IMR-90 (cell line): Measurements from ENCODE around the gene CEP97. TPM values are rescaled to one million over a fixed set of nuclear protein-coding genes. Genes with fewer than 3 reads are reported as not detected.

Experiments
- ATAC-seq: fragments of 200-7000 bp; cut with Tn5 transposase; 2 replicates; pipeline ENCODE4 v1.9.1; 2020; ENCODE audit warnings: low read depth, mild to moderate bottlenecking, moderate library complexity
- BruUV-seq: library from RNA; stranded (reverse); fragments of 400-500 nt; replicated peaks from 2 replicates; lab custom pipeline; 2021; lab: Mats Ljungman, UMichigan
- CTCF ChIA-PET: fragments of 300-600 bp; formaldehyde crosslinking; extraction: SDS; loops from one replicate; lab custom pipeline; 2021; ENCODE audit warnings: antibody characterized with exemption; lab: Yijun Ruan, JAX
- POLR2A ChIA-PET: fragments of 300-600 bp; sonication (Branson Sonifier 250); formaldehyde crosslinking; loops from one replicate; lab custom pipeline; 2022; ENCODE audit warnings: antibody characterized with exemption; ENCODE audit not compliant: unreplicated experiment; lab: Charles Lee
- DNase-seq: peaks from one replicate; pipeline ENCODE4 v3.0.0; 2013
- H2AFZ ChIP-seq: replicated peaks from 2 replicates; pipeline ENCODE3; 2013; ENCODE audit warnings: low read length, mild to moderate bottlenecking; ENCODE audit not compliant: poor library complexity
- H2AK5ac ChIP-seq: 2 replicates; pipeline ENCODE4 v1.6.1; 2013; ENCODE audit warnings: low read depth, low read length, inconsistent platforms
- H2AK9ac ChIP-seq: replicated peaks from 2 replicates; pipeline ENCODE3; 2013; ENCODE audit warnings: mild to moderate bottlenecking, low read depth, low read length, moderate library complexity; ENCODE audit not compliant: poor library complexity
- H2BK120ac ChIP-seq: 2 replicates; pipeline ENCODE4 v1.6.1; 2013; ENCODE audit warnings: low read depth, low read length, inconsistent platforms
- H2BK15ac ChIP-seq: 3 replicates; pipeline ENCODE4 v1.6.1; 2013; ENCODE audit warnings: low read depth, low read length, inconsistent platforms
- H2BK20ac ChIP-seq: 2 replicates; pipeline ENCODE4 v1.6.1; 2013; ENCODE audit warnings: low read depth, mild to moderate bottlenecking, inconsistent platforms, low read length, moderate library complexity
- H2BK5ac ChIP-seq: 2 replicates; pipeline ENCODE4 v1.6.1; 2013; ENCODE audit warnings: mild to moderate bottlenecking, low read depth, low read length, inconsistent platforms; ENCODE audit not compliant: poor library complexity, severe bottlenecking
- H3K14ac ChIP-seq: replicated peaks from 2 replicates; pipeline ENCODE4 v1.6.1; 2013; ENCODE audit warnings: low read depth, low read length, inconsistent platforms
- H3K18ac ChIP-seq: 2 replicates; pipeline ENCODE4 v1.6.1; 2013; ENCODE audit warnings: low read depth, low read length, control low read depth
- H3K23ac ChIP-seq: 2 replicates; pipeline ENCODE4 v1.6.1; 2013; ENCODE audit warnings: low read depth, low read length, inconsistent platforms
- H3K27ac ChIP-seq: 2 replicates; pipeline ENCODE4 v1.5.1; 2013; ENCODE audit warnings: mild to moderate bottlenecking, control low read depth, low read length; ENCODE audit not compliant: insufficient read depth
- H3K27me3 ChIP-seq: 2 replicates; pipeline ENCODE4 v1.6.1; 2013; ENCODE audit warnings: low read length; ENCODE audit not compliant: control insufficient read depth, insufficient read depth
- H3K36me3 ChIP-seq: 2 replicates; pipeline ENCODE4 v1.6.1; 2013; ENCODE audit warnings: low read length, mixed read lengths; ENCODE audit not compliant: control insufficient read depth, insufficient read depth
- H3K4ac ChIP-seq: 2 replicates; pipeline ENCODE4 v1.6.1; 2013; ENCODE audit warnings: low read depth, low read length, inconsistent platforms
- H3K4me1 ChIP-seq: 2 replicates; pipeline ENCODE4 v1.6.1; 2013; ENCODE audit warnings: low read length, mixed read lengths; ENCODE audit not compliant: control insufficient read depth, insufficient read depth
- H3K4me2 ChIP-seq: 2 replicates; pipeline ENCODE4 v1.6.1; 2013; ENCODE audit warnings: low read depth, mild to moderate bottlenecking, control low read depth, low read length, moderate library complexity
- H3K4me3 ChIP-seq: 2 replicates; pipeline ENCODE4 v1.5.1; 2013; ENCODE audit warnings: low read depth, mild to moderate bottlenecking, control low read depth, low read length, moderate library complexity; ENCODE audit not compliant: insufficient read depth
- H3K56ac ChIP-seq: 2 replicates; pipeline ENCODE4 v1.6.1; 2013; ENCODE audit warnings: low read length, inconsistent platforms; ENCODE audit not compliant: insufficient read depth; ENCODE audit errors: extremely low read depth
- H3K79me1 ChIP-seq, 2 experiments: 2 replicates each; pipeline ENCODE4 v1.6.1; 2013; ENCODE audit warnings: low read length in 2 of 2, inconsistent platforms in 1 of 2, low read depth in 1 of 2
- H3K9ac ChIP-seq: 2 replicates; pipeline ENCODE4 v1.6.1; 2013; ENCODE audit warnings: low read depth, low read length, control low read depth
- H3K9me1 ChIP-seq: 2 replicates; pipeline ENCODE4 v1.6.1; 2013; ENCODE audit warnings: low read length, inconsistent platforms; ENCODE audit not compliant: insufficient read depth
- H3K9me3 ChIP-seq: 2 replicates; pipeline ENCODE4 v1.6.1; 2013; ENCODE audit warnings: low read length; ENCODE audit not compliant: control insufficient read depth, insufficient read depth
- H4K20me1 ChIP-seq: 2 replicates; pipeline ENCODE4 v1.6.1; 2013; ENCODE audit warnings: low read length, inconsistent platforms; ENCODE audit not compliant: insufficient read depth
- H4K5ac ChIP-seq: 2 replicates; pipeline ENCODE4 v1.6.1; 2013; ENCODE audit warnings: mild to moderate bottlenecking, low read depth, low read length, control low read depth
- H4K8ac ChIP-seq, 2 experiments: 2 replicates each; pipeline ENCODE4 v1.6.1; 2013; ENCODE audit warnings: low read depth in 2 of 2, low read length in 2 of 2, control low read depth in 1 of 2, inconsistent platforms in 1 of 2
- H4K91ac ChIP-seq: 2 replicates; pipeline ENCODE4 v1.6.1; 2013; ENCODE audit warnings: low read depth, low read length, inconsistent platforms; ENCODE audit not compliant: insufficient read depth
- BHLHE40 ChIP-seq: fragments of 150-350 bp; IDR thresholded peaks from 2 replicates; pipeline ENCODE4 v1.6.1; 2016; ENCODE audit warnings: mild to moderate bottlenecking, low read depth, low read length
- CEBPB ChIP-seq: IDR thresholded peaks from 2 replicates; pipeline ENCODE4 v1.6.1; 2012; ENCODE audit warnings: low read depth, low read length, improper control_type of control experiment
- CHD1 ChIP-seq: IDR thresholded peaks from 2 replicates; pipeline ENCODE4 v1.6.1; 2012; ENCODE audit warnings: low read depth, low read length, improper control_type of control experiment
- CTCF ChIP-seq: conservative IDR thresholded peaks from 2 replicates; pipeline ENCODE4 v1.5.1; 2012; ENCODE audit warnings: mild to moderate bottlenecking, low read depth, low read length, improper control_type of control experiment
- MAFK ChIP-seq: IDR thresholded peaks from 2 replicates; pipeline ENCODE4 v1.6.1; 2012; ENCODE audit warnings: low read depth, low read length, improper control_type of control experiment
- MAZ ChIP-seq: IDR thresholded peaks from 2 replicates; pipeline ENCODE4 v1.6.1; 2012; ENCODE audit warnings: low read depth, mild to moderate bottlenecking, low read length, improper control_type of control experiment, moderate library complexity, borderline replicate concordance
- MXI1 ChIP-seq: IDR thresholded peaks from 2 replicates; pipeline ENCODE4 v1.6.1; 2012; ENCODE audit warnings: low read depth, mild to moderate bottlenecking, low read length, moderate library complexity, borderline replicate concordance
- NFE2L2 ChIP-seq: fragments of 150-350 bp; IDR thresholded peaks from 2 replicates; pipeline ENCODE4 v1.6.1; 2016; ENCODE audit warnings: low read depth, mild to moderate bottlenecking, low read length
- POLR2A ChIP-seq: IDR thresholded peaks from 2 replicates; pipeline ENCODE4 v1.6.1; 2012; ENCODE audit warnings: mild to moderate bottlenecking, low read depth, low read length
- RAD21 ChIP-seq: IDR thresholded peaks from 2 replicates; pipeline ENCODE4 v1.6.1; 2012; ENCODE audit warnings: low read length, improper control_type of control experiment
- RCOR1 ChIP-seq: IDR thresholded peaks from 2 replicates; pipeline ENCODE4 v1.6.1; 2012; ENCODE audit warnings: mild to moderate bottlenecking, low read length, improper control_type of control experiment; ENCODE audit not compliant: insufficient replicate concordance
- RFX5 ChIP-seq: IDR thresholded peaks from 2 replicates; pipeline ENCODE4 v1.8.0; 2012; ENCODE audit warnings: low read depth, mild to moderate bottlenecking, low read length, moderate library complexity
- SMC3 ChIP-seq: fragments of 150-350 bp; IDR thresholded peaks from 2 replicates; pipeline ENCODE4 v1.6.1; 2016; ENCODE audit warnings: low read depth, mild to moderate bottlenecking, antibody characterized with exemption, low read length, moderate library complexity
- USF2 ChIP-seq: fragments of 150-350 bp; IDR thresholded peaks from 2 replicates; pipeline ENCODE4 v1.6.1; 2017; ENCODE audit warnings: mild to moderate bottlenecking, antibody characterized with exemption, low read length, low read depth
- WGBS, 2 experiments: methylation state at CpG; one replicate each; pipeline versions ENCODE4 v1.1.5 to v1.1.7; 2013; ENCODE audit warnings: missing lambda C conversion rate in 2 of 2; ENCODE audit not compliant: insufficient read length in 1 of 2; ENCODE audit errors: extremely low coverage in 2 of 2; 5-methylcytosine and 5-hydroxymethylcytosine counted together
- dilution Hi-C: fragments of 300-500 bp; cut with HindIII; formaldehyde crosslinking; loops from one replicate; pipeline ENCODE4 v1.14.3; 2018; ENCODE audit warnings: low sequenced_read_pairs; ENCODE audit not compliant: unreplicated experiment
- in situ Hi-C: fragments of 300-500 bp; cut with MboI; formaldehyde crosslinking; loops from 3 replicates; pipeline ENCODE4 v1.14.3; 2019; ENCODE audit warnings: low sequenced_read_pairs, inconsistent platforms, mixed read lengths
- intact Hi-C: fragments of 100-400 bp; cut with micrococcal nuclease; formaldehyde crosslinking; loops from 2 replicates; pipeline ENCODE4 v1.10.0; 2022
- polyA plus RNA-seq, 3 experiments: library from polyadenylated mRNA; depleted of rRNA; stranded (reverse); fragments of >200 nt; gene quantifications; 2 replicates each; pipeline ENCODE4 v1.2.3, GENCODE V29; 2012; ENCODE audit warnings: low replicate concordance in 1 of 3
- total RNA-seq: library from RNA; depleted of rRNA; stranded (reverse); fragments of >200 nt; gene quantifications from 2 replicates; pipeline ENCODE4 v1.2.3, GENCODE V29; 2012

CEP97 gene
- total and polyA plus RNA-seq, 2 of the 4 experiments (the other 2 are of a cell fraction) = 2.0 to 21.9 TPM

- DNase-seq = peak; percentile 5
- no peak overlapping the region for H2BK20ac ChIP-seq
- POLR2A ChIA-PET = no interaction called here
These were observed 928 bp downstream of the CEP97 start for GRCh38 chr3:101725194-101725889.

More at GRCh38 chr3:101725194-101725889, 928 bp downstream of the CEP97 start:
- ATAC-seq = peak; percentile 24
- H3K56ac ChIP-seq = peak overlapping the region; percentile 85
- in situ Hi-C loops = no loop called here
- peak overlapping the region; percentile 83 for H4K91ac ChIP-seq
- peak overlapping the region; percentile 74 for H3K4ac ChIP-seq
- peak overlapping the region; percentile 12; the same call in 1 of the 2 replicates for H2BK120ac ChIP-seq
- TF ChIP-seq RCOR1 (no peak), RAD21 (no peak), CHD1 (no peak), MXI1 (no peak), MAFK (no peak), RFX5 (no peak), NFE2L2 (no peak), CTCF (no peak), USF2 (no peak), POLR2A (no peak), BHLHE40 (no peak), SMC3 (no peak), CEBPB (no peak), MAZ (no peak)
- intact Hi-C loops = loop anchor here (2.0 kb wide), 1 partner anchor 55 kb away; no protein-coding TSS in a partner anchor
- peaks cover 14 to 17% of the 10 kb centered on the region in 2 experiments for H3K79me1 ChIP-seq
- peak overlapping the region; percentile 89 for H3K4me3 ChIP-seq
- H4K8ac ChIP-seq = peak overlapping the region; percentile 65 to 86
- no TSS peak for BruUV-seq
- no peaks in the 10 kb centered on the region for H3K9me3 ChIP-seq
- peak overlapping the region; percentile 80 for H3K4me2 ChIP-seq
- peaks cover 7% of the 10 kb centered on the region; the same call in 1 of the 2 replicates for H3K36me3 ChIP-seq
- no CpG with 5 or more reads among the region's 21 CpGs for WGBS, 2 experiments
- H3K23ac ChIP-seq = peak overlapping the region; percentile 84
- H2AK5ac ChIP-seq = 0 out of 2 replicates have a peak overlapping the region, but pooled peaks have one; percentile 16
- peak overlapping the region; percentile 57; the same call in 1 of the 2 replicates for H4K5ac ChIP-seq
- H3K27me3 ChIP-seq = no peaks in the 10 kb centered on the region
- peak overlapping the region; percentile 89 for H3K9ac ChIP-seq
- dilution Hi-C loops = no loop called here
- peak overlapping the region; percentile 92 for H2AFZ ChIP-seq
- peak overlapping the region; percentile 47 for H2BK5ac ChIP-seq
- no peaks in the 10 kb centered on the region for H4K20me1 ChIP-seq
- H3K9me1 ChIP-seq = no peaks in the 10 kb centered on the region
- no peak overlapping the region for H2BK15ac ChIP-seq
- peak overlapping the region; percentile 55 for H3K14ac ChIP-seq
- CTCF ChIA-PET = interaction anchor here (0.9 to 1.4 kb wide), 3 partner anchors 18 to 500 kb away, joined by 3 to 8 read pairs (median 6); no protein-coding TSS in a partner anchor
- H3K18ac ChIP-seq = no peak overlapping the region
- peak overlapping the region; percentile 74 for H2AK9ac ChIP-seq
- H3K27ac ChIP-seq = peak overlapping the region; percentile 61
- no peaks in the 10 kb centered on the region for H3K4me1 ChIP-seq
